CD4-positive, alpha-beta memory T cell (primary cell): ENCODE results near the gene SLC16A8. TPM values are rescaled to one million over a fixed set of nuclear protein-coding genes. Genes with fewer than 3 reads are reported as not detected.
"Not testable (repeated sequence)": the region's sequence is repeated elsewhere in the genome, so short reads cannot be mapped to it uniquely, and the experiment has no call there.

Experiments used
- CTCF ChIA-PET: fragments of 350-600 bp; sonication (Branson Sonifier 250); formaldehyde crosslinking; loops from one replicate; lab custom pipeline; 2021; ENCODE audit warnings: inconsistent platforms; ENCODE audit not compliant: partially characterized antibody; lab: Charles Lee
- POLR2A ChIA-PET: fragments of 350-600 bp; sonication (Branson Sonifier 250); formaldehyde crosslinking; loops from one replicate; lab custom pipeline; 2021; ENCODE audit not compliant: partially characterized antibody; lab: Charles Lee
- DNase-seq, 5 donors: peaks; one replicate each; pipeline versions ENCODE4 v3.0.0 to v3.0.0-alpha.2; 2020 to 2022; ENCODE audit warnings: mixed read lengths in 1 of 5
- H3K27ac ChIP-seq: one replicate; pipeline ENCODE4 v1.7.0; 2013; ENCODE audit warnings: low read depth, low read length
- H3K27me3 ChIP-seq: 2 replicates; pipeline ENCODE4 v1.7.0; 2013; ENCODE audit warnings: mild to moderate bottlenecking, low read length, moderate library complexity; ENCODE audit not compliant: insufficient read depth
- H3K36me3 ChIP-seq: 2 replicates; pipeline ENCODE4 v1.7.0; 2013; ENCODE audit warnings: mild to moderate bottlenecking, low read length, moderate library complexity; ENCODE audit not compliant: insufficient read depth
- H3K4me1 ChIP-seq: 2 replicates; pipeline ENCODE4 v1.7.0; 2013; ENCODE audit warnings: mild to moderate bottlenecking, low read length, moderate library complexity; ENCODE audit not compliant: insufficient read depth
- H3K4me3 ChIP-seq, 2 donors: one replicate each; pipeline ENCODE4 v1.7.0; 2013; ENCODE audit warnings: low read length in 2 of 2, mild to moderate bottlenecking in 1 of 2
- H3K9me3 ChIP-seq, 2 donors: one replicate each; pipeline ENCODE4 v1.7.0; 2013; ENCODE audit warnings: low read length in 2 of 2, control low read depth in 1 of 2; ENCODE audit not compliant: control insufficient read depth in 1 of 2
- H3K27ac Mint-ChIP-seq, 7 donors: one replicate each; pipeline ENCODE4 v1.8.0; 2020 to 2021; ENCODE audit warnings: mixed read lengths in 7 of 7, mild to moderate bottlenecking in 6 of 7, inconsistent platforms in 3 of 7, moderate library complexity in 3 of 7
- H3K27me3 Mint-ChIP-seq, 2 donors: one replicate each; pipeline ENCODE4 v1.8.0; 2020 to 2021; ENCODE audit warnings: mixed read lengths in 2 of 2
- H3K36me3 Mint-ChIP-seq, 2 donors: one replicate each; pipeline ENCODE4 v1.8.0; 2020 to 2021; ENCODE audit warnings: mixed read lengths in 2 of 2, inconsistent platforms in 1 of 2, mild to moderate bottlenecking in 1 of 2
- H3K4me1 Mint-ChIP-seq, 4 donors: one replicate each; pipeline ENCODE4 v1.8.0; 2020 to 2021; ENCODE audit warnings: mixed read lengths in 4 of 4, mild to moderate bottlenecking in 1 of 4
- H3K4me3 Mint-ChIP-seq, 8 donors: one replicate each; pipeline ENCODE4 v1.8.0; 2020 to 2021; ENCODE audit warnings: mixed read lengths in 8 of 8, mild to moderate bottlenecking in 7 of 8, moderate library complexity in 6 of 8, inconsistent platforms in 3 of 8
- H3K9me3 Mint-ChIP-seq, 8 donors: one replicate each; pipeline ENCODE4 v1.8.0; 2020 to 2021; ENCODE audit warnings: mixed read lengths in 8 of 8, mild to moderate bottlenecking in 5 of 8, inconsistent platforms in 3 of 8, moderate library complexity in 1 of 8
- intact Hi-C: fragments of 100-400 bp; cut with micrococcal nuclease; formaldehyde crosslinking; loops from one replicate; pipeline ENCODE4 v1.15.1; 2023
- polyA plus RNA-seq, 2 donors: library from polyadenylated mRNA; unstranded; fragments of 300-500 nt; fragmentation: Illumina TruSeq; gene quantifications; one replicate each; pipeline ENCODE4 v1.2.3, GENCODE V29; 2021
- total RNA-seq, 2 experiments: library from RNA; stranded (reverse); gene quantifications; one replicate each; pipeline ENCODE4 v1.2.3, GENCODE V29; 2021

SLC16A8 gene
- total and polyA plus RNA-seq, 4 experiments from 2014 or later: not detected

- Mint-ChIP-seq H3K27me3 (no peaks in the 10 kb centered on the region), H3K36me3 (peaks cover 8 to 12% of the 10 kb centered on the region in 2 donors), H3K9me3 (no peaks in the 10 kb centered on the region), H3K27ac (no peak overlapping the region), H3K4me1 (peaks cover 0 to 3% (median under 1%) of the 10 kb centered on the region in 4 donors), H3K4me3 (no peak overlapping the region)
- POLR2A ChIA-PET: no interaction called here
- intact Hi-C loops: no loop called here
- DNase-seq: no peak
- no peak overlapping the region for H3K4me3 ChIP-seq
- H3K4me1 ChIP-seq: no peaks in the 10 kb centered on the region
- H3K36me3 ChIP-seq: no peaks in the 10 kb centered on the region
- H3K27ac ChIP-seq: no peak overlapping the region
- H3K27me3 ChIP-seq: no peaks in the 10 kb centered on the region
- CTCF ChIA-PET: no interaction called here
- H3K9me3 ChIP-seq: no peaks in the 10 kb centered on the region
Observed at GRCh38 chr22:38120359-38121110, 36.6 kb upstream of the SLC16A8 start.

DNA sequence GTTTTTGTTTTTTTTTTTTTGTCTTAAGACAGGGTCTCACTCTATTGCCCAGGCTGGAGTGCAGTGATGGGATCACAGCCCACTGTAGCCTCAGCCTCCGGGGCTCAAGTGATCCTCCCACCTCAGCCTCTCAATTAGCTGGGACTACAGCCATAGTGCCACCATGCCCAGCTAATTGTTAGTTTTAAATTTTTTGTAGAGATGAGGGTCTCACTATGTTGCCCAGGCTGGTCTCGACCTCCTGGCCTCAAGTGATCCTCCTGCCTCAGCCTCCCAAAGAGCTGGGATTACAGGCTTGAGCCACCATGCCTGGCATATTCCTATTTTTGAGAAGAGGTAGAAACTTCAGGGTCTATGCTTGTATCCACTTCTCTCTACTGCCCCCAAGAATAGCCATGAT is 34.8 kb upstream of the SLC16A8 start:
- H3K27me3 ChIP-seq, POLR2A ChIA-PET, DNase-seq, H3K9me3 Mint-ChIP-seq, H3K4me1 Mint-ChIP-seq, H3K27ac ChIP-seq, H3K36me3 ChIP-seq, H3K9me3 ChIP-seq, H3K27me3 Mint-ChIP-seq, CTCF ChIA-PET, H3K36me3 Mint-ChIP-seq, H3K27ac Mint-ChIP-seq, H3K4me3 ChIP-seq, H3K4me3 Mint-ChIP-seq, H3K4me1 ChIP-seq: not testable (repeated sequence)
- intact Hi-C loops: loop anchor here (10.0 kb wide), 1 partner anchor 236 kb away; no protein-coding TSS in a partner anchor

DNA sequence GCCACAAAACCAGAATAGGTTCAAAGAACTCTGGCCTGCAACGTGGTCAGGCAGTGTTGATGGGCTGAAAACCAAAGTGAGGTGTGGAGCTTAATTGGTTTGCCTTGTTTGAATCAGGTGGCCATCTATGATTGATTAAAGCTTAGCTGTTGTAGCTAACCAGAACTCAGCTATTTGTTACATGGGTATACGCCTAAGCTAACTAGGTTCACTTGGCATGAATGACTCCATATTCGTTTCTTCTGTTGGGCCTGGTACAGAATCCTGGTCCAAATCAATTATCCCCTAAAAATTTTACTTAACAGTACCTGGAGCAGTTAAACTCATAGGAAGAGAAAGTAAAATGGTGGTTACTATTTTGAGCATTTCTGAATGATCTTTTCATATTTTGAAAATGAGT is 34.2 kb upstream of the SLC16A8 start:
- no peaks in the 10 kb centered on the region for H3K27me3 Mint-ChIP-seq
- no peaks in the 10 kb centered on the region for H3K9me3 ChIP-seq
- no peak overlapping the region for H3K27ac ChIP-seq
- intact Hi-C loops: loop anchor here (10.0 kb wide), 1 partner anchor 237 kb away; no protein-coding TSS in a partner anchor
- peaks cover 9% of the 10 kb centered on the region in 2 donors for H3K36me3 Mint-ChIP-seq
- no peaks in the 10 kb centered on the region for H3K9me3 Mint-ChIP-seq
- H3K27me3 ChIP-seq: no peaks in the 10 kb centered on the region
- peaks cover 5% of the 10 kb centered on the region for H3K36me3 ChIP-seq
- H3K4me3 ChIP-seq: no peak overlapping the region
- ChIA-PET POLR2A (no interaction called here), CTCF (no interaction called here)
- DNase-seq: no peak
- H3K4me1 Mint-ChIP-seq: peaks cover 2 to 5% (median 3%) of the 10 kb centered on the region in 4 donors
- H3K4me3 Mint-ChIP-seq: no peak overlapping the region
- H3K27ac Mint-ChIP-seq: peak overlapping the region in 2 of 7 donors; percentile 29 to 60
- H3K4me1 ChIP-seq: peaks cover 6% of the 10 kb centered on the region

DNA sequence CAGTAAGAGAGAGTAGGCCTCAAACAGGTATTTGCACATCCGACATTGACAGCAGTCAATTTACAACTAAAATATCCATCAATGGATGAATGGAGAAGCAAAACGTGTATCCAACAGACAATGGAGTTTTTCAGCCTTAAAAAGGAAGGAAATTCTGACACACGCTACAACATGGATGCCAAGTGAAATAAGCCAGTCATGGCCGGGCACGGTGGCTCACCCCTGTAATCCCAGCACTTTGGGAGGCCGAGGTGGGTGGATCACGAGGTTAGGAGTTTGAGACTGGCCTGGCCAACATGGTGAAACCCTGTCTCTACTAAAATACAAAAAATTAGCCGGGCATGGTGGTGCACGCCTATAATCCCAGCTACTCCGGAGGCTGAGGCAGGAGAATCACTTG is 33.6 kb upstream of the SLC16A8 start:
- POLR2A ChIA-PET, H3K27ac Mint-ChIP-seq, H3K9me3 Mint-ChIP-seq, H3K4me3 Mint-ChIP-seq, H3K27me3 Mint-ChIP-seq, H3K9me3 ChIP-seq, DNase-seq, H3K4me1 ChIP-seq, CTCF ChIA-PET, H3K4me1 Mint-ChIP-seq, H3K36me3 ChIP-seq, H3K4me3 ChIP-seq, H3K27ac ChIP-seq, H3K27me3 ChIP-seq: not testable (repeated sequence)
- peaks cover 9 to 10% of the 10 kb centered on the region in 2 donors for H3K36me3 Mint-ChIP-seq
- intact Hi-C loops: loop anchor here (10.0 kb wide), 1 partner anchor 237 kb away; no protein-coding TSS in a partner anchor

DNA sequence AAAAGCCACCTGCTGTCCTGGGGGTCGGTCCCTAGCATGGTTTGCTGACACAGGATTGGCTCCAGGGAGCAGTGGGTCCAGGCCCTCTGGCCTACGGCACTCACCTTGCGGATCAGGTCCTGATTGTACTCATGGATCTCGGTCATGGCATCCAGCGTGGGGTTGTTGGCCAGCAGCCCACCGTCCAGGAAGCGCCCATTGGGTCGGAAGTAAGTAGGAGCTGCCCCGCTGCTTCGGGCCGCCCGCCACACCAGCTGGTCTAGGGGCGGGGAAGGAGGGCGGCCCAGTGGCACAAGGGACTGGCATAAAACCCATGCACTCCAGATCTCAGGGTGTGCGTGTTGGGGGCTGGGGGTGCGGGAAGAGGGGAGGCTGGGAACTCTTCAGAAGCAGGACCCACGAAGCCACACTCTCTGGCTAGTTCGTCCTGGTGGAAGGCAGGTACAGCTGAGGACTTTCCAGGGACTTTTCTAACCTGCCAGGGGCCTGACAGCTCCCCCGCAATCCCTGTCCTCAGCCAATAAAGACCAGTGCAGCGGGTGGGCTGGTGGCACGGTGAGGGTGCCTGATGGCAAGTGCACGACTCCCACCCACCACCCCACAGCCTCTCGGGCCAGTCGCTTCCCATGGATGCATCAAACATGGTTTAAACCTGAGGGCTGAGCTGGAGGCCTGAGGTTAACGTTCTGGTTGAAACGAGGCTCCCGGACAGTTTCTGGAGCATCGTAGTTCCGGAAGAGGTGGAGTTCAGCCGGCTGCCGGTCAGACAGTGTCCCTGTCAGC is 31.6 kb upstream of the SLC16A8 start:
- H3K4me3 Mint-ChIP-seq: no peak overlapping the region
- no peaks in the 10 kb centered on the region for H3K27me3 Mint-ChIP-seq
- no peaks in the 10 kb centered on the region for H3K9me3 Mint-ChIP-seq
- peaks cover 9 to 10% of the 10 kb centered on the region in 2 donors for H3K36me3 Mint-ChIP-seq
- peaks cover 2 to 5% (median 3%) of the 10 kb centered on the region in 4 donors for H3K4me1 Mint-ChIP-seq
- intact Hi-C loops: loop anchor here (10.0 kb wide), 1 partner anchor 239 kb away; no protein-coding TSS in a partner anchor
- no peak overlapping the region for H3K27ac Mint-ChIP-seq
- Histone ChIP-seq H3K36me3 (peaks cover 5% of the 10 kb centered on the region), H3K4me3 (no peak overlapping the region), H3K4me1 (peaks cover 6% of the 10 kb centered on the region), H3K27me3 (no peaks in the 10 kb centered on the region), H3K27ac (no peak overlapping the region), H3K9me3 (no peaks in the 10 kb centered on the region)
- POLR2A ChIA-PET: no interaction called here
- CTCF ChIA-PET: interaction anchor here (1.0 to 3.5 kb wide), 5 partner anchors 9 to 114 kb away, joined by 3 to 22 read pairs (median 4); no protein-coding TSS in a partner anchor
- no peak for DNase-seq

DNA sequence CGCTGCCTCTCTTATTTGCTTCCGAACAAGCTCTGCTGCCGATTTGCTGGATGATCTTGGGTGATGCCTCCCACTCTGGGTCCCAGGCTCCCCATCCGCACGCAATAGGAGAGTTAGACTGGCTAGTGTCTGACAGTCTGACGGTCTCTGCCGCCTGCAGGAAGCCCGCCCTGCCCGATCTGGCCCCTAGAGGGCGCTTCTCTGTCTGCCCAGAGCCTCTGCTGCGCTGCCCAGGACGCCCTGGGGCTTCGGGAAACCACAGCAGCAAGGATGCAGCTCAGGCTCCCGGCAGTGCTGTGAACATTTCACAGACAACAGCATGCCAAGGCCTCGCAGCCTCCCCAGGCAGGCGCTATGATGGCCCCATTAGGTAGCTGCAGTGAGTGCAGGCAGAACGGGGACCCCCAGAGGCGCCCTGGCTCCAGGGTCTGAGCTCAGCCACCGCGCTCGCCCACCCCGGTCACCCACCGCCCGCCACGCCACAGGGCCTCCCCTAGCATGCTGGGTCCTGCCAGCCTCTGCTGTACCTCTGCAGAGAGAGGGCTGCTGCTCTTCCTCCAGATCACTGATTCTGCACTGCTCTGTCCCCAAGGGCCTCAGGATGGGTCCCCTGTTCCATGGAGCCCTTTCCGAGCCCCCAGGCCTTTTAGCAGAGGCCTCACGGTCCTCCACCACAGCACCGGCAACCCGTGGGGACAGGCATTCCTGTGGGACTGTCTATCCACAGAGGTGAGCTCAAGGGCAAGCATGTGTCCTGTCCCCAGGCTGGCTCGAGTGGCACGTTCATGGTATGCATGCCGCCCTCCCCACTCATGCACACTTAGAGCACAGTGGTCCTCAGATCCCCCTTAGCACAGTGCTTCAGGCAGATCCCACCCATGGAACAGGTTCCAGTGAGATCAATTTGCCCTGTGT is 30.8 kb upstream of the SLC16A8 start:
- H3K4me3 ChIP-seq: no peak overlapping the region
- no peak overlapping the region for H3K27ac ChIP-seq
- Mint-ChIP-seq H3K9me3 (peaks cover 0 to 1% (median 0%) of the 10 kb centered on the region in 8 donors), H3K36me3 (peaks cover 9 to 12% of the 10 kb centered on the region in 2 donors), H3K27ac (peak overlapping the region in 4 of 7 donors; percentile 64 to 89 (median 83)), H3K4me3 (peak overlapping the region in 2 of 8 donors; percentile 57 to 74), H3K4me1 (peaks cover 2 to 5% (median 3%) of the 10 kb centered on the region in 4 donors), H3K27me3 (no peaks in the 10 kb centered on the region)
- no peaks in the 10 kb centered on the region for H3K27me3 ChIP-seq
- ChIA-PET CTCF (interaction anchor here (0.6 to 3.5 kb wide), 19 partner anchors 8 to 241 kb away, joined by 3 to 22 read pairs (median 4); no protein-coding TSS in a partner anchor), POLR2A (no interaction called here)
- intact Hi-C loops: loop anchor here (1.0 to 10.0 kb wide), 2 partner anchors 116 to 240 kb away; no protein-coding TSS in a partner anchor
- H3K36me3 ChIP-seq: peaks cover 5% of the 10 kb centered on the region
- H3K4me1 ChIP-seq: peaks cover 6% of the 10 kb centered on the region
- H3K9me3 ChIP-seq: no peaks in the 10 kb centered on the region
- peak; percentile 65 to 73 (median 70) for DNase-seq
